A549 treated with CpdA at 1 μM for 4 hours (cell line): ENCODE measurements around the gene LAMTOR4. TPM values are rescaled to one million over a fixed set of nuclear protein-coding genes. Genes with fewer than 3 reads are reported as not detected.

Source experiments
- total RNA-seq: library from RNA; stranded (reverse); fragments of 200-300 nt; extraction: Qiagen RNA extraction; gene quantifications from 5 replicates; pipeline ENCODE4 v1.2.3, GENCODE V29; 2022; ENCODE audit warnings: low read depth

LAMTOR4 gene
- total RNA-seq, result 157 to 193 TPM (median 181 TPM) in 5 replicates

DNA sequence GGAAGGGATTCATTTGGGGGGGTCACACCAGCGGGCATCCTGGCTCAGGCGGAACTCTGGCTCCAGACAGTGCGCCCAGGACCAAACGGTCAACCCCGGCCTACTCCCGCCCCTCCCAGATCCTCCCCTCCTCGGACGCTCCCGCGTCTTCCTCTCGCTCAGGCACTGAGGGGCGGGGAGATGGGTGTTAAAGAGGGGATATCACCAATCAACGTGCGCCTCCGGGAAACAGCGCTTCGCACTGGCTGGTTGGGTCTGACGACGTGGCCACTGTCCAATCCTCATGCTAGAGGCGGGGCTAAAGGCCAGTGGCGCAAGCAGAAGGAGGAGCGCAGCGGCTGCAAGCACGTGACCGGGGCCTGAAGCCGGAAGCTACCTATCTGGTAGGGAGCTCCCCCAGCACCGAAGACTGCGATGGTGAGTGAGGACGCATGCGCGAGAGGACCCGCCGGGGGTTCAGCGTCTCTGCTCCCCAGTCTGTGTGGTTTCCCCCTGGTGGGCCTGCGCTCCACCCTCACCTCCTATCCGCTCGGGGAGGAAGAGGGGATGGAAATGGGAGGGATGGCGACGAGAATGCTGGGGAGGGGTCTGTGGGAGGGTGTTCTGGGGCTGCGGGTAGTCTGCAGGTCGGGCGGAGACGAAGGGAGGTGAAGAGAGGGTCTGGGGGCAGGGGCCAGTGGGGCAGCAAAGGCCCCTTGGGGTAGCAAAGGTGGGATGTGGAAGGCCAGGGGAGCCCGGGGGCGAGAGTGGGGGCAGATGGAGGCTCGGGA is at the start of gene LAMTOR4:
TSS of gene LAMTOR4 (plus strand) at position 360 of the 770 bp plus-strand sequence. CDS start at position 415, 55 bp downstream.

DNA sequence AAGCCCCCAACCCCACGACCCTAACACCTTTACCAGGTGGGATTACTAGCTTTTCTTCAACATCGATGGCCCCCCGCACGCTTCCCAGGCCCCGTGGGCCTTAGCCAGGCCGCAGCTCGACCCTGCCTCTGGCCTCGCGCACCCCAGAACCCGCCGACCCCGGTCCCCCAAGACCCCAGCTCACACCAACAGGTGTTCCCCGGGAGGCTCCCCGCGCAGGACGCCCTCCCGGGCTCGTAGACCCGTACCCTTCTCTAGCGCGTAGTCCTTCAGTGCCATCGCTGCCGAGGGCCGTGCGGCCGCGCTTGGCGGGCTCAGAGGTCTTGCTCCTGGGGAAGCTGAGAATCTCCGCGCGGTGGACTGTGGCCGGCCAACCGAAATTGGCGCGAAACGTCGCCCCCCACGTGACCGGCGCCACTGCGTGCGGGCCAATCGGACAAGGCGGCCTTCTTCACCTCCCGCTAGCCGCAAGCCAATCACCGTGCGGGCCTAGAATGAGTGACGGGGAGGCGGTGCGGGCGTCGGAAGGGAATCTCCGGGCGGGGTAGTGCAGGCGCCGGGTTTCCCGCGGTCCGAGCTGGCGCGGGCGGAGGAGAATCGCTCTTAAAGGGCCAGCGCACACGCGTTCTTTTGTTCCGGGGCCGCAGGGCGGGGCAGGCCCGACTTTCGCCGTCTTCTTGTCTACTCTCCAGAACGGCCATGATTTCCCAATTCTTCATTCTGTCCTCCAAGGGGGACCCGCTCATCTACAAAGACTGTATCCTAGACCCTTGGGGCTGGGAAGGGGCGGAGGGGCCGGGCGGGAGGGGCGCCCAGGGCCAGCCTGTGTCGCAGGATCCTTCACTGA is 47.5 kb upstream of the LAMTOR4 start, which contains the start of the genes AP4M1 and MCM7:
TSS of gene AP4M1 (plus strand) at position 628 of the 847 bp plus-strand sequence. CDS start at position 700, 72 bp downstream.
TSS of gene MCM7 (minus strand) at position 382 of the 847 bp plus-strand sequence. CDS start at position 279, 103 bp downstream.

DNA sequence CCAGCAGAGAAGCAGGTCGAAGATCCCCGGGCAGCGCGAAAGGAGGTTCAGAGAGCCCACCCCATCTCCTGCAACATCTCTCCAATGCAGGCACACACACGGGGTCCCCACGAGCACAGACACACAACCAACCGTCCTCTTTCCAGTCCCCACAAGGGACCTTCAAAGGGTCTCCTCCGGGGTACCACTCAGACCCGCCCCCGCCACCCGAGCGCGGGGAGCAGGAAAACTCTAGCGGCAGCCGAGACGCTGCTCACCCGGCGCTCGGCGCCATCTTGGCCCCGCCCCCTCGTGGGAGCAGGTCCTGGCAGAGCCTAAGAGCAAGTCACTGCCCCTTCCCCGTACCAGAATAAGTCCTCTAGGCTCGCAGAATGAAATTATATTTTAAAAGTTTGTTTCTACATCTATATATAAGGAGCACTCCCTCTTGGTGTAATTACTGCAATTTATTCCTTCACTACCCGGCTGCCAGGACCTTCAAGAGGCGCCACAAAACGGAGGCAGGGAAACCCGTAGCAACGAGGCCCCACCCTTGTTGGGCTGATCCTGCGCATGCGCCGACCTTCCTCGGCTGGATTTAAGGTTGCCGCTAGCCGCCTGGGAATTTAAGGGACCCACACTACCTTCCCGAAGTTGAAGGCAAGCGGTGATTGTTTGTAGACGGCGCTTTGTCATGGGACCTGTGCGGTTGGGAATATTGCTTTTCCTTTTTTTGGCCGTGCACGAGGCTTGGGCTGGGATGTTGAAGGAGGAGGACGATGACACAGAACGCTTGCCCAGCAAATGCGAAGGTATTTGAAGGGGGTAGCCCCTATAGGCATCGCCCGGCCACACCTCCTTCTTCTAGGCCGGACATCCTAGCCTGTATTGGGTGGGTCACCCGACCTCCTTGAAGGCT is 29.4 kb upstream of the LAMTOR4 start, which contains the start of the genes CNPY4 and TAF6:
TSS of gene CNPY4 (plus strand) at position 563 of the 898 bp plus-strand sequence. CDS start at position 674, 111 bp downstream.
TSS of gene TAF6 (minus strand) at position 287 of the 898 bp plus-strand sequence. CDS start 5,149 bp downstream, outside the sequence.

DNA sequence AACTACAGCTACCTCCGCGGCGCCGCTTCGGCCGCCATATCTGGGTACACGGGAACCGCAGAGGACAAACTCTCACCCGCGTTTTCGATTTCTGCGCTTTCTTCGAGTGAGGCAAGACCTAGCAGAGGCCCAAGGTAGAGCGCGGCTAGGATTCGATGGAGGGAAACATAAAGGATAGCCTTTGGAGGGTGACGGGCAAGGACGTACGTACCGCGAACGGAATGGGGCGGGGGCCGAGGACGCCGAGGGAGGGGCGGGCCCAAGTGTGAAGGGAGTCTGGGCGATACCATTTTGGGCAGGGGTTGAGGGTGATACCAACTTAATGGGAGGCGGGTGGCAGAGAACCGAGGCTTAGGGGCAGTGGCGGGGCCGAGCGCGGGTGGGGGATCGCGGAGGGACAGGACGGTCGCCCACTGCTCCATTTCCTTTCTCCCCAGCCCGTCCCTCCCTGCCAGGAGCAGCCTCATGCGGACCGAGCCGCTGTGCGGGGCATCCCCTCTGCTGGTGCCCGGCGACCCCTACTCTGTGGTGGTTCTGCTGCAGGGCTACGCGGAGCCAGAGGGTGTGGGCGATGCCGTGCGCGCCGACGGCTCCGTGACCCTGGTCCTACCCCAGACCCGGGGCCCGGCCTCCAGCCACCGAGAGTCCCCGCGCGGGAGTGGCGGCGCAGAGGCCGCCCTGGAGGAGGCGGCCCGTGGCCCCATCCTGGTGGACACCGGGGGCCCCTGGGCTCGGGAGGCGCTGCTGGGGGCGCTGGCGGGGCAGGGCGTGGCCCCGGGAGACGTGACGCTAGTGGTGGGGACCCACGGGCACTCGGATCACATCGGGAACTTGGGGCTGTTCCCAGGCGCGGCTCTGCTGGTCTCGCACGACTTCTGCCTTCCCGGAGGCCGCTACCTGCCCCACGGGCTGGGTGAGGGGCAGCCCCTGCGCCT is 21.5 kb upstream of the LAMTOR4 start, which contains the start of gene MBLAC1:
TSS of gene MBLAC1 (plus strand) at position 37 of the 935 bp plus-strand sequence. CDS start at position 466, 429 bp downstream.

DNA sequence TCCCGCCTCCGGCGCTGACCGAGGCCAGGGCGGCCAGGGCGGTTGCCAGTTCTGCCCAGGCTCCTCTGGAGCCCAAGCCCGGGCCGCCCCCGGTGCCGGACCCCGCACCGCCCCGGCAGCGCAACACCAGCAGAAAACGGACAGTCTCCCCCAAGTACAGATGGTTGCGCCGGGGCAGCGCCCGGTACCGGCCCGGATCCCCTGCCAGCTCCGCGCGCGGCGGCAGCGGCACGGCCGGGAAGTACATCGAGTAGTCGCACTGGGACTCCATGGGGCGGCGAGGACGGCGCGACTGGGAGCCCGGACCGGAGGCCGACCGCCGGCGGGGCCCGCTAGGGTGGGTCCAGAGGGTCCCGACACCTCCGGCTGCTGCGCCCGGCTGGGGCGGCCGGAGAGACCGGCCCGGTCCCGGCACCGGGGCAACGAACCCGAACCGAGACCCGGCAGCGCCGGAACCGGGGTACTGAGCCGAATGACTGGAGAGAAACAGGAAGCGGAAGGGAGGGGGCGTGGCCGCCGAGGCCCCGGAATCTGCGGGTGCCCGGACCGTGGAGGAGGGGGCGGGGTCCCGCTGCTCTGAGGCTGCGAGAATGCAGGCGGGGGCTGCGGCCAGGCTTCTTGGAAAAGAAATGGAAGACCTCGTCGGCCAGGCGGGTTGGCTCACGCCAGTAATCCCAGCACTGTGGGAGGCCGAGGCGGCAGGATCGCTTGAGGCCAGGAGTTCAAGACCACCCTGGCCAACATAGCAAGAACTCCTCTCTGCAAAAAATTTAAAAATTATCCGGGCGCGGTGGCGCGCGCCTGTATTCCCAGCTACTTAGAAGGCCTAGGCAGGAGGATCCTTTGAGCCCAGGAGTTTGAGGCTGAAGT is 9.7 kb downstream of the LAMTOR4 start, which contains the start of gene TRAPPC14:
TSS of gene TRAPPC14 (minus strand) at position 495 of the 870 bp plus-strand sequence. CDS start at position 271, 224 bp downstream.

DNA sequence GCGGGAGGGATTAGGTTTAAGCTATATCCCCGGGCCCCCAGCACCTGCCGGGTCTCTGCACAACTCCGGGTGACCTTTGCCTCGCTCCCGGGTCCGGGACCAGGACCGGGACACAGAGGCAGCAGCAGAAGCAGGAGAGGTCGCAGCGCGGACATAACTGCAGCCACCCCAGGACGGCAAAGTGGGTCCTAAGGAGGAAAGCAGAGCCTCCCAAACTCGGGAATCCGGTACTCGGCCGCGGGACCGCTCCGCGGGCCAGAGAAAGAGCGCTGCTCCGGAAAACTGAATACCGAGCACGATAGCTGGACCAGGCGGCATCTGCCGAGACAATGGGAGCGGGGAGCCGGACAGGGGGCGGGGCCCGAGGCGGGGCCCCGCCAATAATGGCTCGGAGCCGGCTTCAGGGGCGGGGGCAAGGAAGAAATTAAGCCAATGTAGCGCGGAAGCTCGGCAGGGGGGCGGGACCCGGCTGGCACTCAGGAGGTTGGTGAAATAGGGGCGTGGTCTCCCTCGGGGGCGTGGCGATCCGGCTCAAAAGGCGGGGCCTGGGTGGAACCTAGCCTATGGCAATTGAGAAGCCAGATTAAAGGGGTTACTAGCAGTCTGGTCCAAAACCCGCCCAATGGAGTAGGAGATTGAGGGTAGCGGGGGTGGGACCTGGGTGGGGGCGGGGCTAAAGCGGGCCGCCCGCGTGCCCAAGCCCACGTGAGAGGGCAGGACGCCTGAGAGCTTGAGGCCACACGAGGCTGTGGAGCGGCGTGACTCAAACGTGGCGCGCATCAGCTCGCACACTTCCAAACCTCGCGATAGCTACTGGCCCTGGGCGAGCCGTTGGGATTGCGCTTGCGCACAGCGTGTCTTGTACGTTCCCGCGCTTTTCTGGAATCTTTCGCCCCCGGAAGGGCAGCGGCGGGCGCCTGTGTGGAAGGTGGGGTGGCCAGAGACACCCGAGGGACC is 28.6 kb downstream of the LAMTOR4 start, which contains the start of the genes GPC2 and STAG3:
TSS of gene GPC2 (minus strand) at position 337 of the 957 bp plus-strand sequence. CDS start at position 155, 182 bp downstream.
TSS of gene STAG3 (plus strand) at position 874 of the 957 bp plus-strand sequence. CDS start 2,639 bp downstream, outside the sequence.

Other genes starting within 250 kb of the LAMTOR4 start
- gene TRIM4, start 229.4 kb upstream of the LAMTOR4 start, total RNA-seq, result 25.5 to 27.8 TPM (median 26.6 TPM) in 5 replicates
- 0.15 to 0.27 TPM (median 0.19 TPM) in 5 replicates for gene GJC3, start 219.3 kb upstream of the LAMTOR4 start, total RNA-seq
- gene AZGP1, start 172.9 kb upstream of the LAMTOR4 start, total RNA-seq, result not detected in 5 replicates
- 6.6 to 11.3 TPM (median 9.3 TPM) in 5 replicates for gene ZKSCAN1, start 133.3 kb upstream of the LAMTOR4 start, total RNA-seq
- 10.0 to 12.2 TPM (median 10.5 TPM) in 5 replicates for gene ZSCAN21, start 99.1 kb upstream of the LAMTOR4 start, total RNA-seq
- gene ZNF3, start 67.2 kb upstream of the LAMTOR4 start, total RNA-seq, result 17.8 to 24.8 TPM (median 18.8 TPM) in 5 replicates
- 148 to 197 TPM (median 177 TPM) in 5 replicates for gene COPS6, start 59.9 kb upstream of the LAMTOR4 start, total RNA-seq
- 241 to 254 TPM (median 244 TPM) in 5 replicates for gene MCM7, start 47.5 kb upstream of the LAMTOR4 start, total RNA-seq
- 14.2 to 17.9 TPM (median 16.1 TPM) in 5 replicates for gene AP4M1, start 47.3 kb upstream of the LAMTOR4 start, total RNA-seq
- 60.0 to 70.6 TPM (median 68.0 TPM) in 5 replicates for gene TAF6, start 29.6 kb upstream of the LAMTOR4 start, total RNA-seq
- gene CNPY4, start 29.3 kb upstream of the LAMTOR4 start, total RNA-seq, result 10.7 to 13.0 TPM (median 12.0 TPM) in 5 replicates
- 2.5 to 3.5 TPM (median 2.9 TPM) in 5 replicates for gene MBLAC1, start 22.0 kb upstream of the LAMTOR4 start, total RNA-seq
- gene TRAPPC14, start 9.8 kb downstream of the LAMTOR4 start, total RNA-seq, result 11.9 to 15.5 TPM (median 13.2 TPM) in 5 replicates
- gene GAL3ST4, start 19.7 kb downstream of the LAMTOR4 start, total RNA-seq, result 0.07 to 0.08 TPM in 2 of 5 replicates, not detected in the others
- gene GPC2, start 28.5 kb downstream of the LAMTOR4 start, total RNA-seq, result 0.24 to 1.4 TPM (median 0.67 TPM) in 5 replicates
- 0.18 to 0.45 TPM (median 0.26 TPM) in 4 of 5 replicates, not detected in the other for gene STAG3, start 29.0 kb downstream of the LAMTOR4 start, total RNA-seq
- gene PVRIG, start 71.0 kb downstream of the LAMTOR4 start, total RNA-seq, result not detected in 5 replicates
- gene SPDYE3, start 158.8 kb downstream of the LAMTOR4 start, total RNA-seq, result not detected in 5 replicates
- gene PILRB, start 209.2 kb downstream of the LAMTOR4 start, total RNA-seq, result 25.8 to 35.2 TPM (median 31.2 TPM) in 5 replicates
- 4.0 to 6.4 TPM (median 5.4 TPM) in 5 replicates for gene PILRA, start 224.6 kb downstream of the LAMTOR4 start, total RNA-seq